Progenitor cell of endocrine pancreas (in vitro differentiated cells): ENCODE measurements around the gene ZNF662. TPM values are rescaled to one million over a fixed set of nuclear protein-coding genes. Genes with fewer than 3 reads are reported as not detected.

Experiments used
- DNase-seq: peaks from one replicate; pipeline ENCODE4 v3.0.0; 2021; ENCODE audit warnings: low spot score; ENCODE audit not compliant: unreplicated experiment
- H3K27ac Mint-ChIP-seq: 2 replicates; pipeline ENCODE4 v1.8.0; 2021; ENCODE audit warnings: mild to moderate bottlenecking, moderate library complexity, mixed read lengths
- H3K27me3 Mint-ChIP-seq: 2 replicates; pipeline ENCODE4 v1.8.0; 2021; ENCODE audit warnings: mixed read lengths
- H3K36me3 Mint-ChIP-seq: 2 replicates; pipeline ENCODE4 v1.8.0; 2022; ENCODE audit warnings: mixed read lengths; ENCODE audit not compliant: insufficient read depth
- H3K4me1 Mint-ChIP-seq: 2 replicates; pipeline ENCODE4 v1.8.0; 2021; ENCODE audit warnings: low read depth, mixed read lengths
- H3K4me3 Mint-ChIP-seq: 2 replicates; pipeline ENCODE4 v1.8.0; 2021; ENCODE audit warnings: low read depth, mild to moderate bottlenecking, moderate library complexity, mixed read lengths
- H3K9me3 Mint-ChIP-seq: 2 replicates; pipeline ENCODE4 v1.8.0; 2021; ENCODE audit warnings: low read depth, mixed read lengths
- total RNA-seq: library from RNA; stranded (reverse); gene quantifications from 2 replicates; pipeline ENCODE4 v1.2.1, GENCODE V29; 2021
- TF ChIP-seq, protein P1 (sequence below): fragments of 200-600 bp; sonication (generic); IDR thresholded peaks from one replicate; pipeline ENCODE4 v1.5.0; 2021; ENCODE audit warnings: antibody characterized with exemption, mild to moderate bottlenecking; ENCODE audit not compliant: unreplicated experiment

Gene ZNF662
- total RNA-seq, 1 donor from 2014 or later, result 0.65 TPM

DNA sequence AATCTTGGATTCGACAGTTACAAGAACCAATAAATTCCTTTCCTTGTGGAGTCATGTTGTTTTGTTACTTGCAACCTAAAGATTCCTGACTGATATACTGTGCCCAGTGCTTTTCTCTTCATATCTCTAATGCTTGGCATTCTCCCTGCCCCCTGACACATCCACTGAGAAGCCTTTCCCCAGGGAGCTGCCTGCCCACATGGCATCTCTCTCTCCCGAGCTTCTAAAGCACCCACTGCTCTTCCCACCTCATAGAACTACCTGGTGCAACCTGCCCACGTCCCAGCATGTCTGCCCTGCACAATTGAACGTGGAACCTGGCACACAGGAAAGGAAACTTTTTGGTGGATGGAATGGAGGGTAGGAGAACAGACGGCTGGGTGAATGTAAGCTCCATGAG is 37.1 kb upstream of the ZNF662 start:
- H3K27ac Mint-ChIP-seq, result no peak overlapping the region
- no peaks in the 10 kb centered on the region for H3K4me1 Mint-ChIP-seq
- no peak for DNase-seq
- peaks cover 17% of the 10 kb centered on the region for H3K27me3 Mint-ChIP-seq
- no peak overlapping the region for H3K4me3 Mint-ChIP-seq
- TF ChIP-seq, protein P1, sequence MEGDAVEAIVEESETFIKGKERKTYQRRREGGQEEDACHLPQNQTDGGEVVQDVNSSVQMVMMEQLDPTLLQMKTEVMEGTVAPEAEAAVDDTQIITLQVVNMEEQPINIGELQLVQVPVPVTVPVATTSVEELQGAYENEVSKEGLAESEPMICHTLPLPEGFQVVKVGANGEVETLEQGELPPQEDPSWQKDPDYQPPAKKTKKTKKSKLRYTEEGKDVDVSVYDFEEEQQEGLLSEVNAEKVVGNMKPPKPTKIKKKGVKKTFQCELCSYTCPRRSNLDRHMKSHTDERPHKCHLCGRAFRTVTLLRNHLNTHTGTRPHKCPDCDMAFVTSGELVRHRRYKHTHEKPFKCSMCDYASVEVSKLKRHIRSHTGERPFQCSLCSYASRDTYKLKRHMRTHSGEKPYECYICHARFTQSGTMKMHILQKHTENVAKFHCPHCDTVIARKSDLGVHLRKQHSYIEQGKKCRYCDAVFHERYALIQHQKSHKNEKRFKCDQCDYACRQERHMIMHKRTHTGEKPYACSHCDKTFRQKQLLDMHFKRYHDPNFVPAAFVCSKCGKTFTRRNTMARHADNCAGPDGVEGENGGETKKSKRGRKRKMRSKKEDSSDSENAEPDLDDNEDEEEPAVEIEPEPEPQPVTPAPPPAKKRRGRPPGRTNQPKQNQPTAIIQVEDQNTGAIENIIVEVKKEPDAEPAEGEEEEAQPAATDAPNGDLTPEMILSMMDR, result no peak
- H3K36me3 Mint-ChIP-seq, result no peaks in the 10 kb centered on the region
- no peaks in the 10 kb centered on the region for H3K9me3 Mint-ChIP-seq

GRCh38 chr3:42871592-42872196 is 34.2 kb upstream of the ZNF662 start:
- Mint-ChIP-seq H3K27me3 (peaks cover 18% of the 10 kb centered on the region), H3K9me3 (no peaks in the 10 kb centered on the region), H3K36me3 (no peaks in the 10 kb centered on the region), H3K27ac (no peak overlapping the region), H3K4me3 (no peak overlapping the region), H3K4me1 (peaks cover 8% of the 10 kb centered on the region)
- TF ChIP-seq, protein P1, result no peak
- DNase-seq, result no peak

- H3K9me3 Mint-ChIP-seq, result no peaks in the 10 kb centered on the region
- H3K27me3 Mint-ChIP-seq, result peaks cover 16% of the 10 kb centered on the region
- TF ChIP-seq, protein P1, result no peak
- no peak overlapping the region for H3K27ac Mint-ChIP-seq
- DNase-seq, result no peak
- H3K36me3 Mint-ChIP-seq, result no peaks in the 10 kb centered on the region
- peaks cover 17% of the 10 kb centered on the region for H3K4me1 Mint-ChIP-seq
- H3K4me3 Mint-ChIP-seq, result no peak overlapping the region
Observed at GRCh38 chr3:42872718-42873117, 33.2 kb upstream of the ZNF662 start.

DNA sequence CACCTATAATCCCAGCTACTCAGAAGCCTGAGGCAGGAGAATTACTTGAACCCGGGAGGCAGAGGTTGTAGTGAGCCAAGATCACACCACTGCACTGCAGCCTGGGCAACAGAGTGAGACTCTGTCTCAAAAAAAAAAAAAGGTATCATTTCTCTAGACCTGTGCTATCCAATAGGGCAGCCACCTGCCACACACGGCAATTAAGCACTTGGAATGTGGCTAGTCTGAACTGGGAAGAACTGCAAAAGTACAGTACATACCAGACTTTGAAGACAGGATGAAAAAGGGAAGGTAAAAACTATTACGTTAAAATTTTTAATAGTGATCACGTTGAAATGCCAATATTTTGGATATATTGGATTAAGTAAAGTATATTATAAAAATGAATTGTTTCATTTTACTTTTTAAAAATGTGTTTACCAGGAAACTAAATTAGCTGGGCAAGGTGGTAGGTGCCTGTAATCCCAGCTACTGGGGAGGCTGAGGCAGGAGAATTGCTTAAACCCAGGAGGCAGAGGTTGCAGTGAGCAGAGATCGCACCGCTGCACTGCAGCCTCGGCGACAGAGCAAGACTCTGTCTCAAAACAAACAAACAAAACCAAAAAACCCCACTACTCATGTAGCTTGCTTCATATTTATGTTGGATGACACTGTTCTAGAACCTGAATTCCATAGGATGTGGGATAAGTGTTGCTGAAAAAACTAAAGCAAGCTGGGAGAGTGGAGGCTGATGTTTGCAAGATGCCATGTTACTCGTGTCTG is 32.5 kb upstream of the ZNF662 start:
- H3K9me3 Mint-ChIP-seq, result no peaks in the 10 kb centered on the region
- DNase-seq, result no peak
- no peaks in the 10 kb centered on the region for H3K36me3 Mint-ChIP-seq
- no peak overlapping the region for H3K27ac Mint-ChIP-seq
- TF ChIP-seq, protein P1, result no peak
- H3K27me3 Mint-ChIP-seq, result peaks cover 16% of the 10 kb centered on the region
- H3K4me1 Mint-ChIP-seq, result peaks cover 19% of the 10 kb centered on the region
- H3K4me3 Mint-ChIP-seq, result no peak overlapping the region

- DNase-seq, result no peak
- peaks cover 19% of the 10 kb centered on the region for H3K4me1 Mint-ChIP-seq
- no peak overlapping the region for H3K27ac Mint-ChIP-seq
Observed at GRCh38 chr3:42874749-42875148, 31.2 kb upstream of the ZNF662 start.

More at GRCh38 chr3:42874749-42875148, 31.2 kb upstream of the ZNF662 start:
- Mint-ChIP-seq H3K9me3 (no peaks in the 10 kb centered on the region), H3K36me3 (no peaks in the 10 kb centered on the region), H3K27me3 (peaks cover 12% of the 10 kb centered on the region), H3K4me3 (no peak overlapping the region)
- TF ChIP-seq, protein P1, result no peak
